Left ventricle myocardium inferior (tissue), 1 donor: Measurements from ENCODE around the gene RPLP2. TPM values are rescaled to one million over a fixed set of nuclear protein-coding genes. Genes with fewer than 3 reads are reported as not detected.

Experiments
- DNase-seq: peaks from one replicate; pipeline ENCODE4 v3.0.0-alpha.2; 2020
- H3K27ac ChIP-seq: fragments of 200-600 bp; replicated peaks from 2 replicates; pipeline ENCODE4 v1.8.0; 2021
- H3K27me3 ChIP-seq: fragments of 200-600 bp; 2 replicates; pipeline ENCODE4 v1.8.0; 2021; ENCODE audit warnings: low read depth
- H3K36me3 ChIP-seq: fragments of 200-600 bp; 2 replicates; pipeline ENCODE4 v1.8.0; 2021
- H3K4me1 ChIP-seq: fragments of 200-600 bp; 2 replicates; pipeline ENCODE4 v1.8.0; 2021
- H3K4me3 ChIP-seq: fragments of 200-600 bp; 2 replicates; pipeline ENCODE4 v1.8.0; 2021; ENCODE audit warnings: mild to moderate bottlenecking, moderate library complexity
- H3K9me3 ChIP-seq: fragments of 200-600 bp; replicated peaks from 2 replicates; pipeline ENCODE4 v1.8.0; 2021
- intact Hi-C: fragments of 100-400 bp; cut with micrococcal nuclease; formaldehyde crosslinking; loops from one replicate; pipeline ENCODE4 v1.11.0; 2022
- total RNA-seq: library from RNA; stranded (reverse); fragmentation: NEBNext Ultra II Directional; extraction: Animal tissue kit (Norgen Biotek cat#: 25700); gene quantifications from one replicate; pipeline ENCODE4 v1.2.1, GENCODE V29; 2021
- TF ChIP-seq, protein P1 (sequence below): fragments of 200-600 bp; IDR thresholded peaks from 2 replicates; pipeline ENCODE4 v1.8.0; 2021; ENCODE audit warnings: antibody characterized with exemption, mild to moderate bottlenecking, borderline replicate concordance
- donor health status: DM: no; HTN: yes; CAD: no; lungs with severe emphysema.

The RPLP2 gene
- total RNA-seq, 1 donor from 2014 or later, result 871 TPM

DNA sequence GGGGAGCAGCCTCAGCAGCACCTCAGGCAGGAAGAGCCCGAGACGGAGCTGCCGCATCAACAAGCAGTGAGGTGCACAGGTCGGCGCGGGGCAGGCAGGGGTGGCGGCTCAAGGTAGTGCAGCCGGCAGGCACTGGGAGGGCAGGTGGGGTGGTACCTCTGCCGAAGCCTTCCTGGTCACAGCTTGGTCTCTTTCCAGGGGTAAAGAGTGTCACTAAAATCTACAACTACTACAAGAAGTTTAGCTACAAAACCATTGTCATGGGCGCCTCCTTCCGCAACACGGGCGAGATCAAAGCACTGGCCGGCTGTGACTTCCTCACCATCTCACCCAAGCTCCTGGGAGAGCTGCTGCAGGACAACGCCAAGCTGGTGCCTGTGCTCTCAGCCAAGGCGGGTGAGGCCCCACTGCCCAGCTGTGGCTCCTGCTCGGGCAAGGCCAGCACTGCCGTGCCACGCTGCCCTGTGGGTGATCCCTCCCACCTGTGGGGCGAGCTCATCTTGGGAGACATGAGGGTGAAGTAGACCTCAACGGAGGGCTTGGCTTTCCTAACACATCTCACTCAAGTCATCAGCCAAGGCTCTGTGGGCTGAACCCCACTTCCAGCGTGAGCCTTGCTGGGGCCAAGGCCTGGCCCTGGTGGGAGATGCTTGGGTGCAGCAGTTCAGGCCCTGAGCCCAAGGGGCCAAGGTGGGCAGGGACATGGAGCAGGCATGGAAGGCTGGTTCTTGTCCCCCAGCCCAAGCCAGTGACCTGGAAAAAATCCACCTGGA is 46.0 kb upstream of the RPLP2 start:
- intact Hi-C loops, result no loop called here
- Histone ChIP-seq H3K4me1 (no peaks in the 10 kb centered on the region), H3K9me3 (no peaks in the 10 kb centered on the region), H3K27ac (no peak overlapping the region), H3K27me3 (no peaks in the 10 kb centered on the region), H3K4me3 (no peak overlapping the region), H3K36me3 (peaks cover 81% of the 10 kb centered on the region)
- TF ChIP-seq, protein P1, sequence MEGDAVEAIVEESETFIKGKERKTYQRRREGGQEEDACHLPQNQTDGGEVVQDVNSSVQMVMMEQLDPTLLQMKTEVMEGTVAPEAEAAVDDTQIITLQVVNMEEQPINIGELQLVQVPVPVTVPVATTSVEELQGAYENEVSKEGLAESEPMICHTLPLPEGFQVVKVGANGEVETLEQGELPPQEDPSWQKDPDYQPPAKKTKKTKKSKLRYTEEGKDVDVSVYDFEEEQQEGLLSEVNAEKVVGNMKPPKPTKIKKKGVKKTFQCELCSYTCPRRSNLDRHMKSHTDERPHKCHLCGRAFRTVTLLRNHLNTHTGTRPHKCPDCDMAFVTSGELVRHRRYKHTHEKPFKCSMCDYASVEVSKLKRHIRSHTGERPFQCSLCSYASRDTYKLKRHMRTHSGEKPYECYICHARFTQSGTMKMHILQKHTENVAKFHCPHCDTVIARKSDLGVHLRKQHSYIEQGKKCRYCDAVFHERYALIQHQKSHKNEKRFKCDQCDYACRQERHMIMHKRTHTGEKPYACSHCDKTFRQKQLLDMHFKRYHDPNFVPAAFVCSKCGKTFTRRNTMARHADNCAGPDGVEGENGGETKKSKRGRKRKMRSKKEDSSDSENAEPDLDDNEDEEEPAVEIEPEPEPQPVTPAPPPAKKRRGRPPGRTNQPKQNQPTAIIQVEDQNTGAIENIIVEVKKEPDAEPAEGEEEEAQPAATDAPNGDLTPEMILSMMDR, result no peak
- no peak for DNase-seq

DNA sequence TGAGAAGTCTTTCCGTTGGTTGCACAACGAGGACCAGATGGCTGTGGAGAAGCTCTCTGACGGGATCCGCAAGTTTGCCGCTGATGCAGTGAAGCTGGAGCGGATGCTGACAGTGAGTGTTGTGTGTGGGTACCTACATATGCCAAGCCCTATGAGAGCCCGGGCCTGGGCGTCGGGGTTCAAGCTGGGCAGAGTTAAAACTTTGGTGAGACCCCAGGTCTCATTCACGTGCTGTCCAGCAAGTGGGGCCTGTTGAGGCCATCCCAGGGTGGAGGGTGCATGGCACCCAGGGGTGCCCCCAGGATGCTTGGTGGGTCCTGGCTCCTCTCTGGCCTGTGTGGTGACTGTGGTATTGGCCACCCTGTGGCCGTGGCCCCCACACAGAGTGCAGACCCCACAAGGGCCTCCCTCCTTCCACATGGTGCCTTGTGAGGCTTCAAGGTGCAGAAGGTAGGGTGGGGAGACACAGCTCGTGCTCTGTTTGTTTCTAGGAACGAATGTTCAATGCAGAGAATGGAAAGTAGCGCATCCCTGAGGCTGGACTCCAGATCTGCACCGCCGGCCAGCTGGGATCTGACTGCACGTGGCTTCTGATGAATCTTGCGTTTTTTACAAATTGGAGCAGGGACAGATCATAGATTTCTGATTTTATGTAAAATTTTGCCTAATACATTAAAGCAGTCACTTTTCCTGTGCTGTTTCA is 45.3 kb upstream of the RPLP2 start:
- TF ChIP-seq, protein P1, result no peak
- Histone ChIP-seq H3K9me3 (no peaks in the 10 kb centered on the region), H3K36me3 (peaks cover 74% of the 10 kb centered on the region), H3K27ac (no peak overlapping the region), H3K4me3 (no peak overlapping the region), H3K27me3 (no peaks in the 10 kb centered on the region), H3K4me1 (no peaks in the 10 kb centered on the region)
- intact Hi-C loops, result no loop called here
- no peak for DNase-seq

DNA sequence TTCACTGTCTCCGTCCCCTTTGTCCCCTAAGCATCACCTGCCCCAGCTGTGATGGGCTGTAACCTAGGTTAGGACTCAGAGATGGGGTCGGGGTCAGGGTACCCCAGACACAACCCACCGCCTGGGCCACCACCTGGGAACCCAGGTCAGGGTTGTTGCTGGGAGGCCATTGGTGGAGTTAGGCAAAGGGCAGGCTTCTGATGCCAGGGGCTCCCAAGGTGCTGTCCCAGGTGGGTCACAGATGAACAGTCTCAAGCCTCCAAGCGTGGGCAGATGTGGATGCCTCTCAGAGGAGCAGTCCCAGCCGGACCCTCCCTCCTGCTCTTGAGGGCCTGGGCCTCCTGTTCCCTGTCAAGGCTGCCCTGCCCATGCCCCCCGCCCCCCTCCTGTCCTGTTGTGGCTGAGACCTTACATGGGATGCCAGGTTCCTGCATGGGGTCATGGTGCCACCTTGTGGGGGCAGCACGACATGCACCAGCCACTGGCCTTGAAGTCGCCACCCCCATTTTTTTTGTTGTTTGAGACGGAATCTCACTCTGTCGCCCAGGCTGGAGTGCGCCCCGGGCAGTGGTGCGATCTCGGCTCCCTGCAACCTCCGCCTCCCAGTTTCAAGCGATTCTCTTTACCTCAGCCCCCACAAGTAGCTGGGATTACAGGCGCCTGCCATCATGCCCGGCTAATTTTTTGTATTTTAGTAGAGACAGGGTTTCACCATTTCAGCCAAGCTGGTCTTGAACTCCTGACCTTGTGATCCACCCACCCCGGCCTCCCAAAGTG is 44.6 kb upstream of the RPLP2 start:
- intact Hi-C loops, result no loop called here
- TF ChIP-seq, protein P1, result peak; percentile 70
- H3K4me1 ChIP-seq, result no peaks in the 10 kb centered on the region
- H3K9me3 ChIP-seq, result no peaks in the 10 kb centered on the region
- no peak overlapping the region for H3K27ac ChIP-seq
- no peaks in the 10 kb centered on the region for H3K27me3 ChIP-seq
- no peak overlapping the region for H3K4me3 ChIP-seq
- peak; percentile 51 for DNase-seq
- H3K36me3 ChIP-seq, result peaks cover 73% of the 10 kb centered on the region

DNA sequence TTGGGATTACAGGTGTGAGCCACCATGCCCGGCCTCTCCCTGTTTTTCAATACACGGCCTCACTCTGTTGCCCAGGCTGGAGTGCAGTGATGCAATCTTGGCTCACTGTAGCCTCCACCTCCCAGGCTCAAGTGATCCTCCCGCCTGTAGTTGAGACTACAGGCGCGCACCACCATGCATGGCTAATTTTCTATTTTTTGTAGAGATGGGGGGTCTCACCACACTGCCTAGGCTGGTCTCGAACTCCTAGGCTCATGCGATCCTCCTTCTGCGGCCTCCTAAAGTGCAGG is 44.0 kb upstream of the RPLP2 start:
- Histone ChIP-seq H3K36me3 (peaks cover 73% of the 10 kb centered on the region), H3K4me1 (no peaks in the 10 kb centered on the region), H3K27me3 (no peaks in the 10 kb centered on the region), H3K27ac (no peak overlapping the region), H3K4me3 (no peak overlapping the region), H3K9me3 (no peaks in the 10 kb centered on the region)
- DNase-seq, result no peak
- intact Hi-C loops, result no loop called here
- TF ChIP-seq, protein P1, result no peak

DNA sequence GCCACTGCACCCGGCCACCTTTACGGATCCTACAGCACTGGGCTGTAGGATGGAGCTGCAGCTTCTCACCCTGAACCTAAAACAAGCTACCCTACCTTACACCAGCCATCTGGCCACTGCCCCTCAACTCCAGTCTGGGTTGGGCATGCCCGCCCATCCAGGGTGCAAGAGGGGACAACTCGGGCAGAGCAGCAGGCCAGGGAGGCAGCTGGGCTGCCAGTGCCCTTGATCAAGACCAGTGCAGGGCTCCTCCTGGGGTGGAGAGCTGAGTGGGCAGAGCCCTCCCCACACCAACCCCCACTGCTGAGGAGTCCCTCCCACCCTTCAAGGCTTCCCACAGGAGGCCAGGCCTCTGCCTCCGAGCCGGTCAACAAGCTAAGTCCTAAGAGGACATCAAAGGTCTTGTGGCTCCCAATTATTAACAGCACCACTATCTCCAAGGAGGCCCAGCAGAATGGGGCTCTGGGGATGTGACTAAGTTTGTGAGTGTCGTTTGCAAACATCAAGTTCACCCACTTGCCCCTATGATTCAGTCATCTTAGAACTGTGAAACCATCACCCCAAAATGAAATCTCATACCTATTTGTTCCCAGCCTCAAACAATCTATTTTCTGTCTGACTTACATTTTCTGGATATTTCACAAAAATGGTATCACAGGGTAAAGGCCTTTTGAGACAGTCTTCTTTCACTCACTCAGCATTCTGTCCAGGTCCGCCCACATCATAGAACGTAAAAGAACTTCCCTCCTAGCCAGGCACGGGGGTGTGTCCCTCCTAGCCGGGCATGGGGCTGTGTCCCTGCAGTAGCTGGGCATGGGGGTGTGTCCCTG is 43.4 kb upstream of the RPLP2 start:
- H3K4me3 ChIP-seq, result no peak overlapping the region
- DNase-seq, result no peak
- intact Hi-C loops, result no loop called here
- peaks cover 73% of the 10 kb centered on the region for H3K36me3 ChIP-seq
- H3K9me3 ChIP-seq, result no peaks in the 10 kb centered on the region
- no peak overlapping the region for H3K27ac ChIP-seq
- H3K4me1 ChIP-seq, result no peaks in the 10 kb centered on the region
- H3K27me3 ChIP-seq, result no peaks in the 10 kb centered on the region
- TF ChIP-seq, protein P1, result no peak
